ENCODE data around the gene LY6G6C. TPM values are rescaled to one million over a fixed set of nuclear protein-coding genes. Genes with fewer than 3 reads are reported as not detected.

Gene LY6G6C
- total RNA-seq, 1 donor from 2014 or later = not detected

GRCh38 chr6:31691078-31691463 is 30.5 kb downstream of the LY6G6C start:
- no peak for ATAC-seq
- H3K36me3 ChIP-seq = peaks cover 100% of the 10 kb centered on the region
- H3K27ac ChIP-seq = no peak overlapping the region
- no peak overlapping the region for H3K4me3 ChIP-seq
- no peak for DNase-seq
- H3K27me3 ChIP-seq (ENCODE audit: low read depth) = no peaks in the 10 kb centered on the region
- no peaks in the 10 kb centered on the region for H3K9me3 ChIP-seq
- TF ChIP-seq CTCF (IDR thresholded peaks at IDR 0.05) = no peak
- no peaks in the 10 kb centered on the region for H3K4me1 ChIP-seq
- intact Hi-C loops (cut with DNase I) = no loop called here

- no peak for ATAC-seq
- H3K9me3 ChIP-seq = no peaks in the 10 kb centered on the region
- TF ChIP-seq CTCF (IDR thresholded peaks at IDR 0.05) = no peak
- no peak overlapping the region for H3K4me3 ChIP-seq
- intact Hi-C loops (cut with DNase I) = no loop called here
- H3K27ac ChIP-seq = peak overlapping the region; percentile 33
- no peaks in the 10 kb centered on the region for H3K4me1 ChIP-seq
- DNase-seq = no peak
- no peaks in the 10 kb centered on the region for H3K27me3 ChIP-seq (ENCODE audit: low read depth)
- H3K36me3 ChIP-seq = peaks cover 100% of the 10 kb centered on the region
These were observed 31.1 kb downstream of the LY6G6C start for GRCh38 chr6:31690231-31691077.

GRCh38 chr6:31689249-31690110 is 32.1 kb downstream of the LY6G6C start:
- intact Hi-C loops (cut with DNase I) = no loop called here
- TF ChIP-seq CTCF (IDR thresholded peaks at IDR 0.05) = peak; percentile 19
- Histone ChIP-seq H3K27me3 (ENCODE audit: low read depth) (no peaks in the 10 kb centered on the region), H3K4me3 (no peak overlapping the region), H3K27ac (peak overlapping the region; percentile 33), H3K4me1 (no peaks in the 10 kb centered on the region), H3K9me3 (no peaks in the 10 kb centered on the region), H3K36me3 (peaks cover 97% of the 10 kb centered on the region)
- no peak for ATAC-seq
- no peak for DNase-seq

- DNase-seq = no peak
- no peaks in the 10 kb centered on the region for H3K9me3 ChIP-seq
- no peaks in the 10 kb centered on the region for H3K27me3 ChIP-seq (ENCODE audit: low read depth)
- no peak overlapping the region for H3K27ac ChIP-seq
- TF ChIP-seq CTCF (IDR thresholded peaks at IDR 0.05) = no peak
- no peak for ATAC-seq
- peaks cover 86% of the 10 kb centered on the region for H3K36me3 ChIP-seq
- peaks cover 5% of the 10 kb centered on the region for H3K4me1 ChIP-seq
- H3K4me3 ChIP-seq = no peak overlapping the region
- intact Hi-C loops (cut with DNase I) = no loop called here
These were observed 33.5 kb downstream of the LY6G6C start for GRCh38 chr6:31687860-31688693.

GRCh38 chr6:31687321-31687720 is 34.2 kb downstream of the LY6G6C start:
- DNase-seq (no peak), ATAC-seq (no peak)
- H3K4me1 ChIP-seq = peaks cover 10% of the 10 kb centered on the region
- no peak overlapping the region for H3K27ac ChIP-seq
- peaks cover 78% of the 10 kb centered on the region for H3K36me3 ChIP-seq
- H3K27me3 ChIP-seq (ENCODE audit: low read depth) = no peaks in the 10 kb centered on the region
- no peaks in the 10 kb centered on the region for H3K9me3 ChIP-seq
- no peak for TF ChIP-seq CTCF (IDR thresholded peaks at IDR 0.05)
- no peak overlapping the region for H3K4me3 ChIP-seq
- intact Hi-C loops (cut with DNase I) = no loop called here
